ENCODE measurements around the gene TBC1D12.

- TF ChIP-seq, protein P1, sequence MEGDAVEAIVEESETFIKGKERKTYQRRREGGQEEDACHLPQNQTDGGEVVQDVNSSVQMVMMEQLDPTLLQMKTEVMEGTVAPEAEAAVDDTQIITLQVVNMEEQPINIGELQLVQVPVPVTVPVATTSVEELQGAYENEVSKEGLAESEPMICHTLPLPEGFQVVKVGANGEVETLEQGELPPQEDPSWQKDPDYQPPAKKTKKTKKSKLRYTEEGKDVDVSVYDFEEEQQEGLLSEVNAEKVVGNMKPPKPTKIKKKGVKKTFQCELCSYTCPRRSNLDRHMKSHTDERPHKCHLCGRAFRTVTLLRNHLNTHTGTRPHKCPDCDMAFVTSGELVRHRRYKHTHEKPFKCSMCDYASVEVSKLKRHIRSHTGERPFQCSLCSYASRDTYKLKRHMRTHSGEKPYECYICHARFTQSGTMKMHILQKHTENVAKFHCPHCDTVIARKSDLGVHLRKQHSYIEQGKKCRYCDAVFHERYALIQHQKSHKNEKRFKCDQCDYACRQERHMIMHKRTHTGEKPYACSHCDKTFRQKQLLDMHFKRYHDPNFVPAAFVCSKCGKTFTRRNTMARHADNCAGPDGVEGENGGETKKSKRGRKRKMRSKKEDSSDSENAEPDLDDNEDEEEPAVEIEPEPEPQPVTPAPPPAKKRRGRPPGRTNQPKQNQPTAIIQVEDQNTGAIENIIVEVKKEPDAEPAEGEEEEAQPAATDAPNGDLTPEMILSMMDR (IDR thresholded peaks at IDR 0.05), result no peak
- TF ChIP-seq POLR2A (IDR thresholded peaks at IDR 0.05), result no peak
These were observed 176.4 kb downstream of the TBC1D12 start for GRCh38 chr10:94578790-94579189.
